GM12891 (cell line): Measurements from ENCODE around the gene TUSC2.

Experiments used
- DNase-seq: peaks from one replicate; pipeline ENCODE4 v3.0.0; 2011; ENCODE audit warnings: low spot score; ENCODE audit not compliant: insufficient read length
- FAIRE-seq: peaks from 2 replicates; lab custom pipeline; 2011; peaks lifted over from hg19 to GRCh38; lab: Jason Lieb, UNC
- PAX5 ChIP-seq: IDR thresholded peaks from 2 replicates; pipeline ENCODE4 v1.6.1; 2011; ENCODE audit warnings: low read length, moderate library complexity, mild to moderate bottlenecking; ENCODE audit not compliant: insufficient read depth, severe bottlenecking
- POLR2A ChIP-seq: IDR thresholded peaks from 2 replicates; pipeline ENCODE4 v1.6.1; 2011; ENCODE audit warnings: low read depth, low read length, control low read depth
- POLR2AphosphoS5 ChIP-seq: IDR thresholded peaks from 2 replicates; pipeline ENCODE4 v1.6.1; 2011; ENCODE audit warnings: low read depth, low read length, control low read depth
- POU2F2 ChIP-seq: IDR thresholded peaks from 2 replicates; pipeline ENCODE4 v1.6.1; 2011; ENCODE audit warnings: low read depth, mild to moderate bottlenecking, control low read depth, low read length, moderate library complexity
- SPI1 ChIP-seq: IDR thresholded peaks from 2 replicates; pipeline ENCODE4 v1.6.1; 2011; ENCODE audit warnings: low read depth, low read length, control low read depth
- TAF1 ChIP-seq: IDR thresholded peaks from 2 replicates; pipeline ENCODE4 v1.6.1; 2011; ENCODE audit warnings: low read depth, low read length, control low read depth

The TUSC2 gene

DNA sequence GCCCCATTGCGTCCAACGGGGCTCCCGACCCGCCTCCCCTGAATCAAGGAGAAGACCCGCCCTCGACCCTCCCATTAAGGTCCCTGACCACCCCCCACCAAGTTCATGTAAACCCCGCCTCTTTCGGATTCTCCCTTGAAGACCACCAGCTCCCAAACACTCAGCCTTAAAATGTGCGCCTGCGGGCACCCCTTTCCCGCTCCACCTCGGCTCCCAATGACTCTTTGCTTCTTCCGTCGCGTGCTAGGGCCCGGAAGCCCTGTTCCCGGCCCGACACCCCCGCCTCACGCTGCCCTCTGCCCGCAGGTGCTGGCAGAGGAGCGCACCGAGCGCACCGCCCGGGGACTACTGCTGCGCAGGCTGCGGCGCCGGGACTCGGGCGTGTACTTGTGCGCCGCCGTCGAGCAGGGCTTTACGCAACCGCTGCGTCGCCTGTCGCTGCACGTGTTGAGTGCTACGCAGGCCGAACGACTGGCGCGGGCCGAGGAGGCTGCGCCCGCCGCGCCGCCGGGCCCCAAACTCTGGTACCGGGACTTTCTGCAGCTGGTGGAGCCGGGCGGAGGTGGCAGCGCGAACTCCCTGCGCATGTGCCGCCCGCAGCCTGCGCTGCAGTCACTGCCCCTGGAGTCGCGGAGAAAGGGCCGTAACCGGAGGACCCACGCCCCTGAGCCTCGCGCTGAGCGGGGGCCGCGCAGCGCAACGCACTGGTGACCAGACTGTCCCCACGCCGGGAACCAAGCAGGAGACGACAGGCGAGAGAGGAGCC is 51.8 kb downstream of the TUSC2 start:
- DNase-seq (no peak), FAIRE-seq (no peak)
- TF ChIP-seq SPI1 (no peak), PAX5 (no peak), TAF1 (no peak), POLR2A (no peak), POLR2AphosphoS5 (no peak), POU2F2 (no peak)

DNA sequence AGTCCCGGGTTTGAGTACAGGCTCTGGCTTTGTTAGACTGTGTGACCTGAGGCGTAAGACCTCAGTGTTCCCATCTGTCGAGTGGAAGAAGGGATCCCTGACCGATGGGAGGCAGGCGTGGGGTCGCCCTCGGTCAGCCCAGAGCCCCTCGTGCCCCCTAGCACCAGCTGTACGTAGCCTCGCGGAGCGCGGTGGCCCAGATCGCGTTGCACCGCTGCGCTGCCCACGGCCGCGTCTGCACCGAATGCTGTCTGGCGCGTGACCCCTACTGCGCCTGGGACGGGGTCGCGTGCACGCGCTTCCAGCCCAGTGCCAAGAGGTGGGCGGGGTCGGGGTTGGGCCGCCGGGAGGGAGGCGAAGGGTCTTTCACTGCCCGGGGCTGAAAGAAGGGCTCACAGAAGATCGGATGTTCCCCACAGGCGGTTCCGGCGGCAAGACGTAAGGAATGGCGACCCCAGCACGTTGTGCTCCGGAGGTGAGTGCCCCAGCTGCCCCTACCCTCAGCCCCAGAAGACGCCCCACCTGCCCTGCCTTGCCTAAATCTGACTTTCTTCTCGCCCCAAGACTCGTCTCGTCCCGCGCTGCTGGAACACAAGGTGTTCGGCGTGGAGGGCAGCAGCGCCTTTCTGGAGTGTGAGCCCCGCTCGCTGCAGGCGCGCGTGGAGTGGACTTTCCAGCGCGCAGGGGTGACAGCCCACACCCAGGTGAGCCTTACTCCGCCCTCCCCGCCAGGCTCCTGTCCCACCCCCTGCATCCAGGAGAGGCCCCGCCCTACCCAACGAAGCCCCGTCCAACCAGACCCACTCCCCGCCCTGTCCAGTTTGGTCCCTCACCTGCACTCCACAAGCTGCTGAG is 52.7 kb downstream of the TUSC2 start:
- FAIRE-seq = no peak
- no peak for DNase-seq
- TF ChIP-seq PAX5 (no peak), POLR2A (no peak), TAF1 (no peak), SPI1 (no peak), POU2F2 (no peak), POLR2AphosphoS5 (no peak)
